Subcutaneous adipose tissue (tissue), 4 donors: ENCODE data around the gene GRIN3A. TPM values are rescaled to one million over a fixed set of nuclear protein-coding genes. Genes with fewer than 3 reads are reported as not detected.

Experiments
- total RNA-seq, 4 donors: library from RNA; depleted of rRNA; stranded (reverse); fragments of >200 nt; gene quantifications; one replicate each; pipeline ENCODE4 v1.1.0, GENCODE V29; 2016
- TF ChIP-seq, protein P1 (sequence below): fragments of 450-650 bp; IDR thresholded peaks from one replicate; pipeline ENCODE4 v1.5.1; 2016; ENCODE audit warnings: low read depth, mild to moderate bottlenecking, control low read depth, antibody characterized with exemption, moderate library complexity

The GRIN3A gene
- total RNA-seq, 4 donors from 2014 or later: under 0.01 to 0.17 TPM; not detected in 2

DNA sequence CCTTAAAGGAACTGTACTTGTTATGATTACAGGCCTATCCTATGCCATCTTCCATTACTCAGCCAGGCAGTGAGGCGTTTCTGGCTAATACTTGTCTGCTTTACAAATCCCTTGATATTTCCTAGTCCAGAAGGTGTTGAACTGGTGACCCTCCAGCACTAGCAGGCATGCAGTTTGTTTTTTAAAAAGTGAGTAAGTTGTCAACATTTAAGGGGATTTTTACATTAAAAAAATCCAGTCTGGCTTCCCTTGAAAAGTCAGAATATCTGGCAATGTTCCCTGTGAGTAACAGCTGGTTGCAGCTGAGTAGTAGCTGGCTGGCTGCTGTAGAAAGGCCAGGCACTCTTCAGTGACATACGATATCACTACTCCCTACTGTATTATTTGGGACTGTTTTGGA lies 21.8 kb downstream of the GRIN3A start:
- TF ChIP-seq, protein P1, sequence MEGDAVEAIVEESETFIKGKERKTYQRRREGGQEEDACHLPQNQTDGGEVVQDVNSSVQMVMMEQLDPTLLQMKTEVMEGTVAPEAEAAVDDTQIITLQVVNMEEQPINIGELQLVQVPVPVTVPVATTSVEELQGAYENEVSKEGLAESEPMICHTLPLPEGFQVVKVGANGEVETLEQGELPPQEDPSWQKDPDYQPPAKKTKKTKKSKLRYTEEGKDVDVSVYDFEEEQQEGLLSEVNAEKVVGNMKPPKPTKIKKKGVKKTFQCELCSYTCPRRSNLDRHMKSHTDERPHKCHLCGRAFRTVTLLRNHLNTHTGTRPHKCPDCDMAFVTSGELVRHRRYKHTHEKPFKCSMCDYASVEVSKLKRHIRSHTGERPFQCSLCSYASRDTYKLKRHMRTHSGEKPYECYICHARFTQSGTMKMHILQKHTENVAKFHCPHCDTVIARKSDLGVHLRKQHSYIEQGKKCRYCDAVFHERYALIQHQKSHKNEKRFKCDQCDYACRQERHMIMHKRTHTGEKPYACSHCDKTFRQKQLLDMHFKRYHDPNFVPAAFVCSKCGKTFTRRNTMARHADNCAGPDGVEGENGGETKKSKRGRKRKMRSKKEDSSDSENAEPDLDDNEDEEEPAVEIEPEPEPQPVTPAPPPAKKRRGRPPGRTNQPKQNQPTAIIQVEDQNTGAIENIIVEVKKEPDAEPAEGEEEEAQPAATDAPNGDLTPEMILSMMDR: no peak

DNA sequence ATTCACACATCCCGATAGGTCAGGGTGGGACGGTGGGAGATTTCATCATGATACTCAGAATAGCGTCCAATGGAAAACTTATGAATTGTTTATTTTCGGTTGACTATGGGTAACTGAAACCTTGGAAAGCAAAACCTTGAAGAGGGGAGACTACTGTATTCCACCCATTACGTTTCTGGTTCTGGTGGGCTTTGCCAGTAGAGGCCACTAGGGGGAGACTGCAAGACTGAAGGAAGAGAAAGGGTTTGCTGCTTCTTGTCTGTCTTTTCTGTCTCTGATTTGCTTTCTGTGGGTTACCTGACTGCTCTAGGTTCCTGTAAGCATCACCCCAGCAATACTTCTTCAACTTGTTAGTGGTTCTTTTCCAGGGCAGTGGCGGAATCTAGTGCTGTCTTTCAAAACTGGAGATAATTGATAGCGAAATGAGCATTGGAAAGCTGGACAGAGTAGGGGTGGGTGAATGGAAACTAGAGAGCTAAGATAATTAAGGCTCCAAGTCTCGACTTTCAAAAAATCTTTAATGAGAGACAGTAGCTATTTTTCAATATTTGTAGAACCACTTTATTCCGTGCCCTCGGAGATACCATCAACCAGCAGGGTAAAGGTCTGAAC lies 27.0 kb downstream of the GRIN3A start:
- TF ChIP-seq, protein P1: no peak

GRCh38 chr9:101708855-101709254 lies 29.6 kb downstream of the GRIN3A start:
- TF ChIP-seq, protein P1: no peak

DNA sequence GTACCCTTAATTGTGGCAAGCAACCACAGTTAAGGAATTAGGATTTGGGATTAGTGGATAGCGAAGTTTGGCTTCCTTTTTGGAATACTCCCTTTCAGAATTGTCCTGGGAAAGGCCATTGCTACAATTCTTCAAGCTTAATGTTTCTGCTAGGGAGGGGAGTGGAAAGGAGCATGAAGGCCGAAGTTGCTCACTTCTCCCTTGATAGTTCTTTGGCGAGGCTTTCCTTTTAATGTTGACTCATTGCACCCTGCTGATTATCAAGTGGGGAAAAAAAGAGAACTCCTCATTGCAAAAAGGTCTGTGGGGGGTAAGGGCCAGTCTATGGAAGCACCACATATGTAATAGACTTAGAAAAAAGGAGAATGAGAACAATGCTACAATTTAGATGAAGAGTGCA lies 30.7 kb downstream of the GRIN3A start:
- TF ChIP-seq, protein P1: no peak

DNA sequence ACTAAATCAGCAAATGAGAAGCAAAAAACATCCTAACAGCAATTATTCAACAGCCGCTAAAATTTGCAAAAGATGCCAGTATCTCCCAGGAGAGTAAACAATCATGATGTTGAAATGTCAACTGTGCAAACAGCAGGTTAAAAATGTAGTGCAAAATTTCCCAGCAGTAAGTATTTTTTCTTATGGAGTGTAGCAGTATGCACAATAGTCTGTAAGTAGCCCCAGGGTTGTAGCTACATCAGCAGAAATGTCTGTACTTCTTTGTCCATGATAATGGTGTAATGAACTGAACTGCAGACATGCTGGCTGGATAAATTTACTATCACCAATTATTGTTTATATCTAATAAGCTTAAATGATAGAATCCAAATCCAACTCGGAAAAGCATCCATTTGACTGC lies 31.4 kb downstream of the GRIN3A start:
- TF ChIP-seq, protein P1: no peak

DNA sequence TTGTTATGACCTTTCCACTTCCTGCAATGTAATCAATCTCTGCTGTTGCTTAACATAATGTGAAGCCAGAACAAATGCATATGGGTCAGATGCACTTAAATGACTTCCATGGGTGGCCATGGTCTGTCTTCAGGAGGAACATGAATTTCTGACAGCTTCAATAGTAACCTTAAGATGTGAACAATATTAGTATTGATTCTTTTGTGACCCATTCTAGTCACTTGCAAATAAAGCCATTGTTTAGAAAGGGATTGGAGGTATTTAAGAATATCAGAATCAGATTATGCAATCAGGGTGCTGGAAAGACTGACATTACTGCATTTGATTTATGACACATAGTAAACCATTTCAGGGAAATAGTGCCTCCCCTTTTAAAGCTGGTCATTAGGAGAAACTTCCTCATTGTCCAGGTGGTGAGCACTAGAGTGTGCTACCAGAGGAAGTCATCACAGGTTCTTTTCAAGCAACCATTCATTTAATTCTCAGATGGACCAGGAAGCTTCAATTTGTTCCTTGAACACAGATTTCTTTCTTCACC lies 32.1 kb downstream of the GRIN3A start:
- TF ChIP-seq, protein P1: no peak

- TF ChIP-seq, protein P1: no peak
These were observed 33.2 kb downstream of the GRIN3A start for GRCh38 chr9:101705135-101705661.
